ENCODE measurements around the gene TRAPPC6A.

TRAPPC6A gene

GRCh38 chr19:45142726-45143110, 35.3 kb downstream of the TRAPPC6A start:
- Histone ChIP-seq H3K27ac (ENCODE audit: low read length) (no peak overlapping the region), H3K36me3 (ENCODE audit: control insufficient read depth in 1 of 2, insufficient read depth in 2 of 2, low read length in 2 of 2) (peaks cover 4 to 65% of the 10 kb centered on the region in 2 donors)

GRCh38 chr19:45142016-45142725, 35.9 kb downstream of the TRAPPC6A start:
- peaks cover 4 to 63% of the 10 kb centered on the region in 2 donors for H3K36me3 ChIP-seq (ENCODE audit: control insufficient read depth in 1 of 2, insufficient read depth in 2 of 2, low read length in 2 of 2)
- H3K27me3 ChIP-seq (ENCODE audit: low read depth, low read length): no peaks in the 10 kb centered on the region

More at GRCh38 chr19:45142726-45143110, 35.3 kb downstream of the TRAPPC6A start:
- H3K4me3 ChIP-seq (ENCODE audit: low read depth in 1 of 2, low read length in 2 of 2): no peak overlapping the region
- no peaks in the 10 kb centered on the region for H3K9me3 ChIP-seq (ENCODE audit: control insufficient read depth in 1 of 2, low read length in 2 of 2)
- no peaks in the 10 kb centered on the region for H3K27me3 ChIP-seq (ENCODE audit: low read depth, low read length)
- H3K4me1 ChIP-seq (ENCODE audit: control insufficient read depth in 1 of 2, insufficient read depth in 2 of 2, low read length in 2 of 2): no peaks in the 10 kb centered on the region

GRCh38 chr19:45141203-45141900, 36.7 kb downstream of the TRAPPC6A start:
- Histone ChIP-seq H3K36me3 (ENCODE audit: control insufficient read depth in 1 of 2, insufficient read depth in 2 of 2, low read length in 2 of 2) (peaks cover 4 to 55% of the 10 kb centered on the region in 2 donors), H3K4me3 (ENCODE audit: low read depth in 1 of 2, low read length in 2 of 2) (no peak overlapping the region), H3K9me3 (ENCODE audit: control insufficient read depth in 1 of 2, low read length in 2 of 2) (no peaks in the 10 kb centered on the region), H3K27ac (ENCODE audit: low read length) (no peak overlapping the region), H3K4me1 (ENCODE audit: control insufficient read depth in 1 of 2, insufficient read depth in 2 of 2, low read length in 2 of 2) (peaks cover 3 to 11% of the 10 kb centered on the region in 2 donors), H3K27me3 (ENCODE audit: low read depth, low read length) (no peaks in the 10 kb centered on the region)

More at GRCh38 chr19:45142016-45142725, 35.9 kb downstream of the TRAPPC6A start:
- Histone ChIP-seq H3K4me3 (ENCODE audit: low read depth in 1 of 2, low read length in 2 of 2) (no peak overlapping the region), H3K9me3 (ENCODE audit: control insufficient read depth in 1 of 2, low read length in 2 of 2) (no peaks in the 10 kb centered on the region), H3K27ac (ENCODE audit: low read length) (no peak overlapping the region), H3K4me1 (ENCODE audit: control insufficient read depth in 1 of 2, insufficient read depth in 2 of 2, low read length in 2 of 2) (peaks cover 0 to 4% of the 10 kb centered on the region in 2 donors)

GRCh38 chr19:45140533-45140932, 37.5 kb downstream of the TRAPPC6A start:
- H3K36me3 ChIP-seq (ENCODE audit: control insufficient read depth in 1 of 2, insufficient read depth in 2 of 2, low read length in 2 of 2): peaks cover 4 to 48% of the 10 kb centered on the region in 2 donors
- no peak overlapping the region for H3K27ac ChIP-seq (ENCODE audit: low read length)
- H3K27me3 ChIP-seq (ENCODE audit: low read depth, low read length): no peaks in the 10 kb centered on the region
- peaks cover 3 to 11% of the 10 kb centered on the region in 2 donors for H3K4me1 ChIP-seq (ENCODE audit: control insufficient read depth in 1 of 2, insufficient read depth in 2 of 2, low read length in 2 of 2)
- no peaks in the 10 kb centered on the region for H3K9me3 ChIP-seq (ENCODE audit: control insufficient read depth in 1 of 2, low read length in 2 of 2)
- H3K4me3 ChIP-seq (ENCODE audit: low read depth in 1 of 2, low read length in 2 of 2): no peak overlapping the region

GRCh38 chr19:45140144-45140503, 37.9 kb downstream of the TRAPPC6A start:
- no peak overlapping the region for H3K27ac ChIP-seq (ENCODE audit: low read length)
- H3K4me1 ChIP-seq (ENCODE audit: control insufficient read depth in 1 of 2, insufficient read depth in 2 of 2, low read length in 2 of 2): peaks cover 3 to 11% of the 10 kb centered on the region in 2 donors
- peaks cover 4 to 44% of the 10 kb centered on the region in 2 donors for H3K36me3 ChIP-seq (ENCODE audit: control insufficient read depth in 1 of 2, insufficient read depth in 2 of 2, low read length in 2 of 2)
- no peaks in the 10 kb centered on the region for H3K27me3 ChIP-seq (ENCODE audit: low read depth, low read length)
- no peaks in the 10 kb centered on the region for H3K9me3 ChIP-seq (ENCODE audit: control insufficient read depth in 1 of 2, low read length in 2 of 2)
- no peak overlapping the region for H3K4me3 ChIP-seq (ENCODE audit: low read depth in 1 of 2, low read length in 2 of 2)

- H3K9me3 ChIP-seq (ENCODE audit: control insufficient read depth in 1 of 2, low read length in 2 of 2): no peaks in the 10 kb centered on the region
- H3K27ac ChIP-seq (ENCODE audit: low read length): no peak overlapping the region
- peaks cover 4 to 38% of the 10 kb centered on the region in 2 donors for H3K36me3 ChIP-seq (ENCODE audit: control insufficient read depth in 1 of 2, insufficient read depth in 2 of 2, low read length in 2 of 2)
Observed at GRCh38 chr19:45139286-45140143, 38.5 kb downstream of the TRAPPC6A start.

GRCh38 chr19:45138303-45138751, 39.7 kb downstream of the TRAPPC6A start:
- H3K4me3 ChIP-seq (ENCODE audit: low read depth in 1 of 2, low read length in 2 of 2): no peak overlapping the region
- peaks cover 4 to 30% of the 10 kb centered on the region in 2 donors for H3K36me3 ChIP-seq (ENCODE audit: control insufficient read depth in 1 of 2, insufficient read depth in 2 of 2, low read length in 2 of 2)
- no peak overlapping the region for H3K27ac ChIP-seq (ENCODE audit: low read length)

More at GRCh38 chr19:45139286-45140143, 38.5 kb downstream of the TRAPPC6A start:
- Histone ChIP-seq H3K27me3 (ENCODE audit: low read depth, low read length) (no peaks in the 10 kb centered on the region), H3K4me3 (ENCODE audit: low read depth in 1 of 2, low read length in 2 of 2) (no peak overlapping the region), H3K4me1 (ENCODE audit: control insufficient read depth in 1 of 2, insufficient read depth in 2 of 2, low read length in 2 of 2) (peaks cover 3 to 11% of the 10 kb centered on the region in 2 donors)

GRCh38 chr19:45137179-45137761, 40.8 kb downstream of the TRAPPC6A start:
- H3K9me3 ChIP-seq (ENCODE audit: control insufficient read depth in 1 of 2, low read length in 2 of 2): no peaks in the 10 kb centered on the region
- no peaks in the 10 kb centered on the region for H3K27me3 ChIP-seq (ENCODE audit: low read depth, low read length)
- H3K36me3 ChIP-seq (ENCODE audit: control insufficient read depth in 1 of 2, insufficient read depth in 2 of 2, low read length in 2 of 2): peaks cover 1 to 20% of the 10 kb centered on the region in 2 donors
- H3K27ac ChIP-seq (ENCODE audit: low read length): no peak overlapping the region
- H3K4me3 ChIP-seq (ENCODE audit: low read depth in 1 of 2, low read length in 2 of 2): no peak overlapping the region
- peaks cover 3 to 11% of the 10 kb centered on the region in 2 donors for H3K4me1 ChIP-seq (ENCODE audit: control insufficient read depth in 1 of 2, insufficient read depth in 2 of 2, low read length in 2 of 2)

More at GRCh38 chr19:45138303-45138751, 39.7 kb downstream of the TRAPPC6A start:
- Histone ChIP-seq H3K4me1 (ENCODE audit: control insufficient read depth in 1 of 2, insufficient read depth in 2 of 2, low read length in 2 of 2) (peaks cover 3 to 11% of the 10 kb centered on the region in 2 donors), H3K9me3 (ENCODE audit: control insufficient read depth in 1 of 2, low read length in 2 of 2) (no peaks in the 10 kb centered on the region), H3K27me3 (ENCODE audit: low read depth, low read length) (no peaks in the 10 kb centered on the region)

GRCh38 chr19:45136507-45137178, 41.4 kb downstream of the TRAPPC6A start:
- H3K4me1 ChIP-seq (ENCODE audit: control insufficient read depth in 1 of 2, insufficient read depth in 2 of 2, low read length in 2 of 2): peaks cover 3 to 11% of the 10 kb centered on the region in 2 donors
- H3K27ac ChIP-seq (ENCODE audit: low read length): no peak overlapping the region
- no peaks in the 10 kb centered on the region for H3K27me3 ChIP-seq (ENCODE audit: low read depth, low read length)

GRCh38 chr19:45135176-45135885, 42.7 kb downstream of the TRAPPC6A start:
- Histone ChIP-seq H3K9me3 (ENCODE audit: control insufficient read depth in 1 of 2, low read length in 2 of 2) (no peaks in the 10 kb centered on the region), H3K4me3 (ENCODE audit: low read depth in 1 of 2, low read length in 2 of 2) (no peak overlapping the region), H3K36me3 (ENCODE audit: control insufficient read depth in 1 of 2, insufficient read depth in 2 of 2, low read length in 2 of 2) (peaks cover 0 to under 1% of the 10 kb centered on the region in 2 donors), H3K4me1 (ENCODE audit: control insufficient read depth in 1 of 2, insufficient read depth in 2 of 2, low read length in 2 of 2) (peaks cover 3 to 11% of the 10 kb centered on the region in 2 donors), H3K27me3 (ENCODE audit: low read depth, low read length) (no peaks in the 10 kb centered on the region), H3K27ac (ENCODE audit: low read length) (no peak overlapping the region)

More at GRCh38 chr19:45136507-45137178, 41.4 kb downstream of the TRAPPC6A start:
- Histone ChIP-seq H3K4me3 (ENCODE audit: low read depth in 1 of 2, low read length in 2 of 2) (no peak overlapping the region), H3K36me3 (ENCODE audit: control insufficient read depth in 1 of 2, insufficient read depth in 2 of 2, low read length in 2 of 2) (peaks cover 0 to 14% of the 10 kb centered on the region in 2 donors), H3K9me3 (ENCODE audit: control insufficient read depth in 1 of 2, low read length in 2 of 2) (no peaks in the 10 kb centered on the region)

All from muscle layer of duodenum (tissue), 2 donors.